H9 (cell line): Measurements from ENCODE around the gene SUPT5H. TPM values are rescaled to one million over a fixed set of nuclear protein-coding genes. Genes with fewer than 3 reads are reported as not detected.

Experiments used
- DNase-seq: peaks from one replicate; pipeline ENCODE4 v3.0.0-alpha.2; 2017
- H2AFZ ChIP-seq: one replicate; pipeline ENCODE4 v1.6.1; 2013; ENCODE audit warnings: mild to moderate bottlenecking, low read length, control low read depth, moderate library complexity
- H2AK5ac ChIP-seq: 2 replicates; pipeline ENCODE4 v1.6.1; 2013; ENCODE audit warnings: low read length, control low read depth, mixed read lengths; ENCODE audit not compliant: insufficient read length
- H2BK120ac ChIP-seq: one replicate; pipeline ENCODE4 v1.6.1; 2013; ENCODE audit warnings: low read depth, mild to moderate bottlenecking, low read length, control low read depth, inconsistent platforms; ENCODE audit not compliant: poor library complexity, severe bottlenecking
- H2BK12ac ChIP-seq: 2 replicates; pipeline ENCODE4 v1.6.1; 2013; ENCODE audit warnings: low read length, control low read depth, mixed read lengths, low read depth; ENCODE audit not compliant: insufficient read length
- H2BK15ac ChIP-seq: 2 replicates; pipeline ENCODE4 v1.6.1; 2013; ENCODE audit warnings: low read depth, low read length, control low read depth
- H2BK20ac ChIP-seq: one replicate; pipeline ENCODE4 v1.6.1; 2013; ENCODE audit warnings: low read depth, mild to moderate bottlenecking, low read length, control low read depth, inconsistent platforms; ENCODE audit not compliant: poor library complexity, severe bottlenecking
- H2BK5ac ChIP-seq: 2 replicates; pipeline ENCODE4 v1.6.1; 2013; ENCODE audit warnings: low read length, control low read depth, mixed read lengths; ENCODE audit not compliant: insufficient read length
- H3K14ac ChIP-seq: 2 replicates; pipeline ENCODE4 v1.6.1; 2013; ENCODE audit warnings: low read length, control low read depth; ENCODE audit not compliant: insufficient read depth
- H3K18ac ChIP-seq: 2 replicates; pipeline ENCODE4 v1.6.1; 2013; ENCODE audit warnings: low read depth, mild to moderate bottlenecking, mixed read lengths, low read length, control low read depth; ENCODE audit not compliant: insufficient read length
- H3K23ac ChIP-seq: 2 replicates; pipeline ENCODE4 v1.6.1; 2013; ENCODE audit warnings: low read length, control low read depth, mixed read lengths, low read depth; ENCODE audit not compliant: insufficient read length
- H3K23me2 ChIP-seq: 2 replicates; pipeline ENCODE4 v1.6.1; 2013; ENCODE audit warnings: low read depth, mild to moderate bottlenecking, mixed read lengths, low read length, control low read depth; ENCODE audit not compliant: insufficient read length, poor library complexity, severe bottlenecking
- H3K27ac ChIP-seq: 2 replicates; pipeline ENCODE4 v1.5.1; 2013; ENCODE audit warnings: low read length, control low read depth, mixed read lengths, low read depth; ENCODE audit not compliant: insufficient read length
- H3K27me3 ChIP-seq: 2 replicates; pipeline ENCODE4 v1.6.1; 2013; ENCODE audit warnings: low read length, control low read depth, inconsistent platforms; ENCODE audit not compliant: insufficient read depth
- H3K4ac ChIP-seq: 2 replicates; pipeline ENCODE4 v1.6.1; 2013; ENCODE audit warnings: low read depth, mild to moderate bottlenecking, control low read depth, inconsistent platforms, low read length, moderate library complexity
- H3K4me1 ChIP-seq: 2 replicates; pipeline ENCODE4 v1.6.1; 2013; ENCODE audit warnings: low read length, control low read depth, inconsistent platforms; ENCODE audit not compliant: insufficient read depth
- H3K4me2 ChIP-seq: 2 replicates; pipeline ENCODE4 v1.6.1; 2013; ENCODE audit warnings: low read length, control low read depth, mixed read lengths; ENCODE audit not compliant: insufficient read length, insufficient read depth
- H3K56ac ChIP-seq: 2 replicates; pipeline ENCODE4 v1.6.1; 2013; ENCODE audit warnings: low read depth, mild to moderate bottlenecking, mixed read lengths, low read length, control low read depth; ENCODE audit not compliant: insufficient read length
- H3K79me1 ChIP-seq: 2 replicates; pipeline ENCODE4 v1.6.1; 2013; ENCODE audit warnings: low read depth, mild to moderate bottlenecking, moderate library complexity, low read length, control low read depth, inconsistent platforms; ENCODE audit not compliant: insufficient read depth, poor library complexity, severe bottlenecking
- H3K79me2 ChIP-seq: 2 replicates; pipeline ENCODE4 v1.6.1; 2013; ENCODE audit warnings: low read length, control low read depth, inconsistent platforms; ENCODE audit not compliant: insufficient read depth
- H3K9ac ChIP-seq: 2 replicates; pipeline ENCODE4 v1.6.1; 2013; ENCODE audit warnings: low read length, control low read depth, mixed read lengths; ENCODE audit not compliant: insufficient read length; ENCODE audit errors: extremely low read depth
- H3K9me3 ChIP-seq: one replicate; pipeline ENCODE4 v1.6.1; 2013; ENCODE audit warnings: low read depth, low read length, inconsistent platforms; ENCODE audit not compliant: control insufficient read depth
- H3T11ph ChIP-seq: one replicate; pipeline ENCODE4 v1.6.1; 2013; ENCODE audit warnings: mild to moderate bottlenecking, low read length, control low read depth, inconsistent platforms
- H4K20me1 ChIP-seq: one replicate; pipeline ENCODE4 v1.6.1; 2013; ENCODE audit not compliant: control insufficient read depth, insufficient read length, insufficient read depth
- H4K5ac ChIP-seq: 2 replicates; pipeline ENCODE4 v1.6.1; 2013; ENCODE audit warnings: low read depth, mild to moderate bottlenecking, mixed read lengths, low read length, control low read depth; ENCODE audit not compliant: insufficient read length
- H4K8ac ChIP-seq: replicated peaks from 2 replicates; pipeline ENCODE4 v1.6.1; 2013; ENCODE audit warnings: low read length, control low read depth, mixed read lengths, low read depth; ENCODE audit not compliant: insufficient read length
- H4K91ac ChIP-seq: 2 replicates; pipeline ENCODE4 v1.6.1; 2013; ENCODE audit warnings: low read depth, mild to moderate bottlenecking, moderate library complexity, mixed read lengths, low read length, control low read depth; ENCODE audit not compliant: insufficient read length
- H3K27ac Mint-ChIP-seq, 3 experiments: 2 replicates in 2 of 3; 3 replicates in 1 of 3; pipeline ENCODE4 v1.8.0; 2020 to 2021; ENCODE audit warnings: mixed read lengths in 3 of 3, mild to moderate bottlenecking in 1 of 3, moderate library complexity in 1 of 3
- H3K27me3 Mint-ChIP-seq: 2 replicates; pipeline ENCODE4 v1.8.0; 2021; ENCODE audit warnings: low read depth, mild to moderate bottlenecking, moderate library complexity, mixed read lengths
- H3K36me3 Mint-ChIP-seq, 3 experiments: 2 replicates in 2 of 3; 3 replicates in 1 of 3; pipeline ENCODE4 v1.8.0; 2020 to 2021; ENCODE audit warnings: low read depth in 3 of 3, mixed read lengths in 3 of 3; ENCODE audit not compliant: insufficient read depth in 1 of 3
- H3K4me1 Mint-ChIP-seq, 2 experiments: 2 replicates each; pipeline ENCODE4 v1.8.0; 2020; ENCODE audit warnings: mixed read lengths in 2 of 2
- H3K4me3 Mint-ChIP-seq, 2 experiments: 2 replicates in 1 of 2; 3 replicates in 1 of 2; pipeline ENCODE4 v1.8.0; 2020 to 2021; ENCODE audit warnings: mild to moderate bottlenecking in 2 of 2, mixed read lengths in 2 of 2, moderate library complexity in 1 of 2
- H3K9me3 Mint-ChIP-seq, 2 experiments: 2 replicates in 1 of 2; 3 replicates in 1 of 2; pipeline ENCODE4 v1.8.0; 2020; ENCODE audit warnings: mild to moderate bottlenecking in 2 of 2, mixed read lengths in 2 of 2, moderate library complexity in 1 of 2
- whole genome bisulfite sequencing: extraction: QIAGEN DNeasy Blood & Tissue Kit; methylation state at CpG from one replicate; pipeline ENCODE4 v1.1.7; 2013; ENCODE audit warnings: missing lambda C conversion rate, low lambda C conversion rate, mixed read lengths; ENCODE audit not compliant: insufficient read length; ENCODE audit errors: extremely low coverage; 5-methylcytosine and 5-hydroxymethylcytosine counted together
- total RNA-seq: library from RNA; stranded (reverse); gene quantifications from 2 replicates; pipeline ENCODE4 v1.2.1, GENCODE V29; 2021
- TF ChIP-seq, protein P1 (sequence below): fragments of 200-600 bp; sonication (generic); conservative IDR thresholded peaks from 3 replicates; pipeline ENCODE4 v1.8.0; 2021; ENCODE audit warnings: antibody characterized with exemption, mild to moderate bottlenecking

The SUPT5H gene
- total RNA-seq, 1 experiment from 2014 or later: 145 TPM

DNA sequence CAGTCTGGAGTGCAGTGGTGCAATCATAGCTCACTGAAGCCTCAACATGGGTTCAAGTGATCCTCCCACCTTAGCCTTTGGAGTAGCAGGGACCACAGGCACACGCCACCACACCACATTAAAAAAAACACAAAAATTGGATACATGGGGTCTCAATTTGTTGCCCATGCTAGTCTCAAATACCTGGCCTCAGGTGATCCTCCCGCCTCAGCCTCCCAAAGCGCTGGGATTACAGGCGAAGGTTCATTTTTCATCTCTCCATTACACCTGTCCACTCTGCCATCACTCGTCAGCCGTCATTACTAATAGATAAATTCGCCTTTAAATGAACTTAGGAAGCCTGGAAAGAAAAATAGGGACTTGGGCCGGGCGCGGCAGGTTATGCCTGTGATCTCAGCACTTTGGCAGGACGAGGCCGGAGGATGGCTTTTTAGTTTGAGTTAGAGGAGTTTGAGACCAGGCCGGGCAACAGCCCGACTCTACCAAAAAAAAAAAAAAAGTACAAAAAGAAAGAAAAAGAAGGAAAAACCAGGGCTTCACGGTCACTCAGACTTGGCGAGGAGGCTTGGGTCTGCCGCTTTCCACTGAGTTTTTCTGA lies 685 bp upstream of the SUPT5H start:
- Histone ChIP-seq H3K4me2 (peak overlapping the region; percentile 64), H2AFZ (no peak overlapping the region), H3K27me3 (no peaks in the 10 kb centered on the region), H2BK120ac (no peak overlapping the region), H3K23me2 (peaks cover 5% of the 10 kb centered on the region), H3K79me1 (peaks cover 11% of the 10 kb centered on the region), H4K20me1 (no peaks in the 10 kb centered on the region), H4K5ac (peak overlapping the region; percentile 6), H2BK12ac (no peak overlapping the region), H2BK15ac (no peak overlapping the region), H2BK20ac (no peak overlapping the region), H3K4ac (no peak overlapping the region), H3K56ac (no peak overlapping the region), H3K27ac (peak overlapping the region; percentile 45), H3K9me3 (no peaks in the 10 kb centered on the region), H3K23ac (no peak overlapping the region), H3K4me1 (no peaks in the 10 kb centered on the region), H3K14ac (peak overlapping the region; percentile 77; the same call in 1 of the 2 replicates), H3K9ac (peak overlapping the region; percentile 96), H2BK5ac (no peak overlapping the region), H4K91ac (no peak overlapping the region), H3K18ac (peak overlapping the region; percentile 54), H2AK5ac (no peak overlapping the region), H3T11ph (no peak overlapping the region), H4K8ac (no peak overlapping the region), H3K79me2 (peaks cover 35% of the 10 kb centered on the region; the same call in 1 of the 2 replicates)
- H3K4me1 Mint-ChIP-seq: peaks cover 10 to 18% of the 10 kb centered on the region in 2 experiments
- DNase-seq: no peak
- peak overlapping the region; percentile 91 to 99 (median 98) for H3K27ac Mint-ChIP-seq
- WGBS: no CpG with 5 or more reads among the region's 17 CpGs
- peaks cover 4% of the 10 kb centered on the region; the same call in 1 of the 2 replicates for H3K27me3 Mint-ChIP-seq
- H3K9me3 Mint-ChIP-seq: peaks cover 0 to 5% of the 10 kb centered on the region in 2 experiments; a peak in 2 of 5 replicates
- H3K36me3 Mint-ChIP-seq: peaks cover 7 to 30% (median 29%) of the 10 kb centered on the region in 3 experiments; a peak in 6 of 7 replicates
- TF ChIP-seq, protein P1, sequence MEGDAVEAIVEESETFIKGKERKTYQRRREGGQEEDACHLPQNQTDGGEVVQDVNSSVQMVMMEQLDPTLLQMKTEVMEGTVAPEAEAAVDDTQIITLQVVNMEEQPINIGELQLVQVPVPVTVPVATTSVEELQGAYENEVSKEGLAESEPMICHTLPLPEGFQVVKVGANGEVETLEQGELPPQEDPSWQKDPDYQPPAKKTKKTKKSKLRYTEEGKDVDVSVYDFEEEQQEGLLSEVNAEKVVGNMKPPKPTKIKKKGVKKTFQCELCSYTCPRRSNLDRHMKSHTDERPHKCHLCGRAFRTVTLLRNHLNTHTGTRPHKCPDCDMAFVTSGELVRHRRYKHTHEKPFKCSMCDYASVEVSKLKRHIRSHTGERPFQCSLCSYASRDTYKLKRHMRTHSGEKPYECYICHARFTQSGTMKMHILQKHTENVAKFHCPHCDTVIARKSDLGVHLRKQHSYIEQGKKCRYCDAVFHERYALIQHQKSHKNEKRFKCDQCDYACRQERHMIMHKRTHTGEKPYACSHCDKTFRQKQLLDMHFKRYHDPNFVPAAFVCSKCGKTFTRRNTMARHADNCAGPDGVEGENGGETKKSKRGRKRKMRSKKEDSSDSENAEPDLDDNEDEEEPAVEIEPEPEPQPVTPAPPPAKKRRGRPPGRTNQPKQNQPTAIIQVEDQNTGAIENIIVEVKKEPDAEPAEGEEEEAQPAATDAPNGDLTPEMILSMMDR: no peak
- H3K4me3 Mint-ChIP-seq: peak overlapping the region; percentile 84 to 97
